SH-SY5Y (cell line): ENCODE data around the gene SLC41A3.

Experiments
- GATA2 ChIP-seq: IDR thresholded peaks from 2 replicates; pipeline ENCODE4 v1.6.1; 2011; ENCODE audit warnings: mild to moderate bottlenecking, low read depth, low read length
- GATA3 ChIP-seq: IDR thresholded peaks from 2 replicates; pipeline ENCODE4 v1.6.1; 2011; ENCODE audit warnings: low read depth, mild to moderate bottlenecking, low read length, moderate library complexity

GRCh38 chr3:126126811-126127431, 43.0 kb upstream of the SLC41A3 start:
- no peak for TF ChIP-seq GATA3
- TF ChIP-seq GATA2 = no peak
